Tibial nerve (tissue), 4 donors: ENCODE measurements around the gene DIP2C. TPM values are rescaled to one million over a fixed set of nuclear protein-coding genes. Genes with fewer than 3 reads are reported as not detected.

Experiments
- DNase-seq, 2 donors: peaks; one replicate each; pipeline ENCODE4 v3.0.0-alpha.2; 2019; ENCODE audit warnings: low spot score in 2 of 2
- H3K27ac ChIP-seq, 4 donors: fragments of 200-600 bp; sonication (generic) in 3 of 4; one replicate each; pipeline ENCODE4 v1.5.1; 2017 to 2019; ENCODE audit warnings: mild to moderate bottlenecking in 1 of 4
- H3K27me3 ChIP-seq, 2 donors: fragments of 200-600 bp; sonication (generic) in 1 of 2; one replicate each; pipeline versions ENCODE4 v1.5.1 to v1.6.0; 2017 to 2019
- H3K36me3 ChIP-seq, 3 donors: fragments of 200-600 bp; sonication (generic); one replicate each; pipeline ENCODE4 v1.5.1; 2018 to 2019
- H3K4me1 ChIP-seq, 4 donors: fragments of 200-600 bp; sonication (generic) in 3 of 4; one replicate each; pipeline ENCODE4 v1.5.1; 2017 to 2019
- H3K4me3 ChIP-seq, 4 donors: fragments of 200-600 bp; sonication (generic) in 3 of 4; one replicate each; pipeline ENCODE4 v1.5.1; 2017 to 2019; ENCODE audit warnings: mild to moderate bottlenecking in 1 of 4, moderate library complexity in 1 of 4
- H3K9me3 ChIP-seq, 4 donors: fragments of 200-600 bp; sonication (generic) in 3 of 4; one replicate each; pipeline ENCODE4 v1.5.1; 2017 to 2019
- CTCF ChIP-seq, 5 experiments: fragments of 200-600 bp in 3 of 5; fragments of 450-650 bp in 2 of 5; sonication (generic) in 3 of 5; IDR thresholded peaks; one replicate each; pipeline ENCODE4 v1.5.1; 2016 to 2019; ENCODE audit warnings: antibody characterized with exemption in 5 of 5, mild to moderate bottlenecking in 3 of 5, moderate library complexity in 2 of 5
- EP300 ChIP-seq, 2 donors: sonication (generic); formaldehyde crosslinking; IDR thresholded peaks; one replicate each; pipeline ENCODE4 v1.6.1; 2017; ENCODE audit warnings: antibody characterized with exemption in 2 of 2, mild to moderate bottlenecking in 1 of 2
- POLR2A ChIP-seq, 2 donors: fragments of 450-650 bp; IDR thresholded peaks; one replicate each; pipeline ENCODE4 v1.6.1; 2017; ENCODE audit warnings: antibody characterized with exemption in 2 of 2, mild to moderate bottlenecking in 2 of 2, moderate library complexity in 2 of 2
- WGBS, 2 donors: methylation state at CpG; one replicate each; pipeline ENCODE4 v1.1.5; 2018; 5-methylcytosine and 5-hydroxymethylcytosine counted together
- small RNA-seq: library from RNA; depleted of rRNA; stranded (forward); fragments of <200 nt; gene quantifications from one replicate; pipeline ENCODE3, GENCODE V24; 2016
- total RNA-seq, 4 donors: library from RNA; depleted of rRNA; stranded (reverse); fragments of >200 nt; gene quantifications; one replicate each; pipeline ENCODE4 v1.1.0, GENCODE V29; 2016

Gene DIP2C
- total RNA-seq, 4 donors from 2014 or later = 31.4 to 46.5 (median 36.0) TPM

GRCh38 chr10:224571-224970 is 464.9 kb downstream of the DIP2C start:
- Histone ChIP-seq H3K9me3 (no peaks in the 10 kb centered on the region), H3K36me3 (no peaks in the 10 kb centered on the region), H3K27me3 (no peaks in the 10 kb centered on the region), H3K4me1 (peaks cover 0 to 2% (median 0%) of the 10 kb centered on the region in 4 donors), H3K4me3 (no peak overlapping the region), H3K27ac (no peak overlapping the region)
- TF ChIP-seq EP300 (IDR thresholded peaks at IDR 0.05) = no peak
- TF ChIP-seq POLR2A (IDR thresholded peaks at IDR 0.05) = no peak
- TF ChIP-seq CTCF (IDR thresholded peaks at IDR 0.05) = no peak
- no peak for DNase-seq
- 84 to 86% methylated on average over 3 of the region's 3 CpGs for WGBS, 2 donors

Small RNAs within 50 kb of the gene (small RNA-seq; reads per million reads assigned to genes)
- gene MIR5699 (not detected), gene RN7SL754P (not detected), gene RNA5SP298 (0.75 reads per million)

Other genes starting within 250 kb of the DIP2C start
- gene LARP4B, start 242.0 kb upstream of the DIP2C start, total RNA-seq = 10 to 100 TPM; 50.2 to 64.7 (median 58.6) TPM